Stimulated activated CD4-positive, alpha-beta T cell treated with anti-CD3 and anti-CD28 coated beads, TNF-alpha, amount 100 ng/mL, for 1 hour (primary cell): Measurements from ENCODE around the gene MAN2C1.
"Not testable (repeated sequence)": the region's sequence is repeated elsewhere in the genome, so short reads cannot be mapped to it uniquely, and the experiment has no call there.

Source experiments
- DNase-seq, 3 donors: peaks; one replicate each; pipeline ENCODE4 v3.0.0-alpha.2; 2020; ENCODE audit warnings: low read depth in 3 of 3, low spot score in 1 of 3

Gene MAN2C1

GRCh38 chr15:75347222-75348033, 21.0 kb downstream of the MAN2C1 start:
- peak; percentile 19 to 33 (median 32) for DNase-seq

GRCh38 chr15:75346796-75347221, 21.6 kb downstream of the MAN2C1 start, which contains the start of gene NEIL1:
Gene NEIL1 (plus strand): TSS chr15:75347039. CDS start chr15:75348906, 1,867 bp downstream.
- DNase-seq: no peak

GRCh38 chr15:75343953-75344352, 24.5 kb downstream of the MAN2C1 start:
- DNase-seq: not testable (repeated sequence)

GRCh38 chr15:75342221-75342620, 26.2 kb downstream of the MAN2C1 start:
- DNase-seq: no peak

GRCh38 chr15:75339531-75340240, 28.7 kb downstream of the MAN2C1 start:
- DNase-seq: no peak

GRCh38 chr15:75338661-75339240, 29.7 kb downstream of the MAN2C1 start:
- no peak for DNase-seq

GRCh38 chr15:75335705-75336355, 32.6 kb downstream of the MAN2C1 start, which contains the start of gene COMMD4:
Gene COMMD4 (plus strand): TSS chr15:75336063. CDS start chr15:75336090, 27 bp downstream.
- peak; percentile 20 to 73 (median 37) for DNase-seq

- DNase-seq: no peak
These were observed 33.1 kb downstream of the MAN2C1 start for GRCh38 chr15:75335313-75335704.

- not testable (repeated sequence) for DNase-seq
These were observed 34.6 kb downstream of the MAN2C1 start for GRCh38 chr15:75333654-75334419.

GRCh38 chr15:75332093-75332492, 36.3 kb downstream of the MAN2C1 start:
- DNase-seq: not testable (repeated sequence)

- DNase-seq: no peak
These were observed 38.8 kb downstream of the MAN2C1 start for GRCh38 chr15:75329571-75329970.

- DNase-seq: no peak
These were observed 39.7 kb downstream of the MAN2C1 start for GRCh38 chr15:75328493-75329314.

- no peak for DNase-seq
These were observed 40.9 kb downstream of the MAN2C1 start for GRCh38 chr15:75327491-75327890.

GRCh38 chr15:75327005-75327404, 41.4 kb downstream of the MAN2C1 start:
- no peak for DNase-seq

GRCh38 chr15:75325922-75326321, 42.5 kb downstream of the MAN2C1 start:
- DNase-seq: no peak

- DNase-seq: no peak
These were observed 46.7 kb downstream of the MAN2C1 start for GRCh38 chr15:75321711-75322110.

- not testable (repeated sequence) for DNase-seq
These were observed 49.0 kb downstream of the MAN2C1 start for GRCh38 chr15:75319231-75319897.

- DNase-seq: no peak
These were observed 53.7 kb downstream of the MAN2C1 start for GRCh38 chr15:75314552-75315290.
